Stimulated activated CD4-positive, alpha-beta T cell treated with anti-CD3 and anti-CD28 coated beads, Interleukin-4, amount 100 ng/mL, for 4 hours (primary cell): ENCODE measurements around the gene PGRMC1.
"Not testable (repeated sequence)": the region's sequence is repeated elsewhere in the genome, so short reads cannot be mapped to it uniquely, and the experiment has no call there.

ENCODE experiments used
- DNase-seq, 2 experiments: peaks; one replicate each; pipeline ENCODE4 v3.0.0-alpha.2; 2020

PGRMC1 gene

GRCh38 chrX:119236623-119237561 lies 807 bp downstream of the PGRMC1 start:
- peak; percentile 15 to 26 for DNase-seq

- no peak for DNase-seq
These were observed 1.5 kb downstream of the PGRMC1 start for GRCh38 chrX:119237562-119237942.

GRCh38 chrX:119238557-119238956 lies 2.5 kb downstream of the PGRMC1 start:
- DNase-seq, result no peak

GRCh38 chrX:119240356-119240755 lies 4.3 kb downstream of the PGRMC1 start:
- DNase-seq, result no peak

- no peak for DNase-seq
These were observed 11.6 kb downstream of the PGRMC1 start for GRCh38 chrX:119247702-119248101.

- no peak for DNase-seq
These were observed 13.8 kb downstream of the PGRMC1 start for GRCh38 chrX:119249891-119250290.

GRCh38 chrX:119251386-119251785 lies 15.3 kb downstream of the PGRMC1 start:
- no peak for DNase-seq

- DNase-seq, result no peak
These were observed 16.6 kb downstream of the PGRMC1 start for GRCh38 chrX:119252716-119253115.

- DNase-seq, result no peak
These were observed 30.4 kb downstream of the PGRMC1 start for GRCh38 chrX:119266364-119266995.

GRCh38 chrX:119267115-119267514 lies 31.0 kb downstream of the PGRMC1 start:
- DNase-seq, result not testable (repeated sequence)

- DNase-seq, result no peak
These were observed 36.9 kb downstream of the PGRMC1 start for GRCh38 chrX:119272882-119273419.

- DNase-seq, result peak; percentile 32 to 50
These were observed 37.5 kb downstream of the PGRMC1 start for GRCh38 chrX:119273420-119274192.

- DNase-seq, result not testable (repeated sequence)
These were observed 46.3 kb downstream of the PGRMC1 start for GRCh38 chrX:119282347-119282746.

GRCh38 chrX:119288890-119289393 lies 52.9 kb downstream of the PGRMC1 start:
- DNase-seq, result no peak

GRCh38 chrX:119290476-119290875 lies 54.4 kb downstream of the PGRMC1 start:
- no peak for DNase-seq

GRCh38 chrX:119291246-119291645 lies 55.2 kb downstream of the PGRMC1 start:
- not testable (repeated sequence) for DNase-seq

- no peak for DNase-seq
These were observed 56.4 kb downstream of the PGRMC1 start for GRCh38 chrX:119292445-119292844.
